Stimulated activated CD8-positive, alpha-beta memory T cell treated with anti-CD3 and anti-CD28 coated beads, Interleukin-7, amount 100 ng/mL, for 1 hour (primary cell): ENCODE data around the gene DKK3.

Source experiments
- DNase-seq, 2 donors: peaks; one replicate each; pipeline ENCODE4 v3.0.0-alpha.2; 2020; ENCODE audit warnings: low read depth in 2 of 2

Gene DKK3

GRCh38 chr11:12005061-12005460 is 3.4 kb downstream of the DKK3 start:
- DNase-seq, result no peak

- no peak for DNase-seq
These were observed 4.6 kb downstream of the DKK3 start for GRCh38 chr11:12003815-12004214.

- DNase-seq, result no peak
These were observed 5.1 kb downstream of the DKK3 start for GRCh38 chr11:12003336-12003735.

- no peak for DNase-seq
These were observed 7.2 kb downstream of the DKK3 start for GRCh38 chr11:12001186-12001585.

GRCh38 chr11:11998091-11998781 is 10.2 kb downstream of the DKK3 start:
- no peak for DNase-seq

GRCh38 chr11:11997049-11997322 is 11.4 kb downstream of the DKK3 start:
- DNase-seq, result no peak

- no peak for DNase-seq
These were observed 11.9 kb downstream of the DKK3 start for GRCh38 chr11:11996321-11997048.

- DNase-seq, result no peak
These were observed 12.8 kb downstream of the DKK3 start for GRCh38 chr11:11995601-11996000.

GRCh38 chr11:11993839-11994238 is 14.6 kb downstream of the DKK3 start:
- no peak for DNase-seq

GRCh38 chr11:11992257-11993212 is 15.9 kb downstream of the DKK3 start:
- DNase-seq, result no peak

GRCh38 chr11:11989774-11990744 is 18.4 kb downstream of the DKK3 start:
- DNase-seq, result no peak

- DNase-seq, result no peak
These were observed 19.7 kb downstream of the DKK3 start for GRCh38 chr11:11988681-11989261.

GRCh38 chr11:11988099-11988651 is 20.3 kb downstream of the DKK3 start:
- no peak for DNase-seq

GRCh38 chr11:11987503-11988022 is 20.9 kb downstream of the DKK3 start:
- no peak for DNase-seq

- DNase-seq, result no peak
These were observed 22.2 kb downstream of the DKK3 start for GRCh38 chr11:11985954-11986949.

GRCh38 chr11:11985016-11985715 is 23.3 kb downstream of the DKK3 start:
- no peak for DNase-seq

- DNase-seq, result no peak
These were observed 23.9 kb downstream of the DKK3 start for GRCh38 chr11:11984563-11984962.

GRCh38 chr11:11983427-11983826 is 25.0 kb downstream of the DKK3 start:
- DNase-seq, result no peak

- DNase-seq, result no peak
These were observed 25.5 kb downstream of the DKK3 start for GRCh38 chr11:11982975-11983374.
